ENCODE measurements around the gene ATG5.

DNA sequence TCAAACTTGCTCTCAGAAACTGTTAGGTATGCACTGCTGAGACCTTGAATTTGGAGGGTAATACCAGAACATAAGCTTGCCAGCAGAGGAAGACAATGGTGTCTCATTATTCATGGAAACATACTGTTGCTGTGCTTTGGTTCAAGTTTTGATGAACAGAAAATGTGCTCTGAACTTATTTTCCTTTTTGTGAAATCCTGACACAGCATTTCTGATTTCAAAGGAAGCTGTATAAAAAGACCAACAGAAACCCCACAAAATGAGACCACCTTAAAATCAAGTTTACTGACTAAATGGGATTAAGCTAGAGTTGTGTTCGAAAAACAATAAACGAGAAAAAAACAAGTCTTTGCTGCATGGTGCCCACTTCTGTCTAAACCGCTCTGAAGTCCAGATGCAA lies 169.1 kb downstream of the ATG5 start:
- TF ChIP-seq, protein P1, sequence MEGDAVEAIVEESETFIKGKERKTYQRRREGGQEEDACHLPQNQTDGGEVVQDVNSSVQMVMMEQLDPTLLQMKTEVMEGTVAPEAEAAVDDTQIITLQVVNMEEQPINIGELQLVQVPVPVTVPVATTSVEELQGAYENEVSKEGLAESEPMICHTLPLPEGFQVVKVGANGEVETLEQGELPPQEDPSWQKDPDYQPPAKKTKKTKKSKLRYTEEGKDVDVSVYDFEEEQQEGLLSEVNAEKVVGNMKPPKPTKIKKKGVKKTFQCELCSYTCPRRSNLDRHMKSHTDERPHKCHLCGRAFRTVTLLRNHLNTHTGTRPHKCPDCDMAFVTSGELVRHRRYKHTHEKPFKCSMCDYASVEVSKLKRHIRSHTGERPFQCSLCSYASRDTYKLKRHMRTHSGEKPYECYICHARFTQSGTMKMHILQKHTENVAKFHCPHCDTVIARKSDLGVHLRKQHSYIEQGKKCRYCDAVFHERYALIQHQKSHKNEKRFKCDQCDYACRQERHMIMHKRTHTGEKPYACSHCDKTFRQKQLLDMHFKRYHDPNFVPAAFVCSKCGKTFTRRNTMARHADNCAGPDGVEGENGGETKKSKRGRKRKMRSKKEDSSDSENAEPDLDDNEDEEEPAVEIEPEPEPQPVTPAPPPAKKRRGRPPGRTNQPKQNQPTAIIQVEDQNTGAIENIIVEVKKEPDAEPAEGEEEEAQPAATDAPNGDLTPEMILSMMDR (IDR thresholded peaks at IDR 0.05) = no peak
- no peak for TF ChIP-seq EP300 (IDR thresholded peaks at IDR 0.05)
